Hepatocyte (in vitro differentiated cells): ENCODE data around the gene BGN.

ENCODE experiments used
- EZH2 ChIP-seq: fragments of 200-600 bp; sonication (generic); IDR thresholded peaks from 2 replicates; pipeline ENCODE4 v1.6.1; 2016; ENCODE audit warnings: antibody characterized with exemption, mild to moderate bottlenecking, borderline replicate concordance
- EZH2phosphoT487 ChIP-seq: fragments of 200-600 bp; sonication (generic); IDR thresholded peaks from one replicate; pipeline ENCODE4 v1.6.1; 2018; ENCODE audit warnings: antibody characterized with exemption, mild to moderate bottlenecking, low read depth, moderate library complexity; ENCODE audit not compliant: unreplicated experiment, severe bottlenecking
- TF ChIP-seq, protein P1 (sequence below): fragments of 200-600 bp; sonication (generic); IDR thresholded peaks from 2 replicates; pipeline ENCODE4 v1.5.1; 2016; ENCODE audit warnings: antibody characterized with exemption, mild to moderate bottlenecking; ENCODE audit not compliant: poor library complexity

DNA sequence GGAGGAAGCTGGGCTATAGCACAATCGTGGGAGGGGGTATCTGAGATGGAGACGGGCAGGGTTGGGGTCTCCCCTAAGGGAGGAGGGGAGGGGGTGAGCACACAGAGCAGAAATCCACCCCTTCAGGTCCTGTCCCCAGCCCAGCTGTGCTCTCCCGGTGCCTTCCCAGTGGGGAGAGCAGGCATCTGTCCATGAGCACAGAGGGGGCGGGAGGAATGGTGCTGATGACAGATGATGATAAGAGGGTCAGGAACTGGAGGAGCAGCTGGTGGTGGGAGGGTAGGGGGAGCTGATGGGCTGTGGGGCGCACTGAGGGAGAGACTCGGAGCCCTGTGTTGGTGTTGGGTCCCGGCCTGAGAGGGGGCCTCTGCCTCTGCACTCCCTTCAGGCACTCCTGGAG is 31.3 kb downstream of the BGN start:
- TF ChIP-seq, protein P1, sequence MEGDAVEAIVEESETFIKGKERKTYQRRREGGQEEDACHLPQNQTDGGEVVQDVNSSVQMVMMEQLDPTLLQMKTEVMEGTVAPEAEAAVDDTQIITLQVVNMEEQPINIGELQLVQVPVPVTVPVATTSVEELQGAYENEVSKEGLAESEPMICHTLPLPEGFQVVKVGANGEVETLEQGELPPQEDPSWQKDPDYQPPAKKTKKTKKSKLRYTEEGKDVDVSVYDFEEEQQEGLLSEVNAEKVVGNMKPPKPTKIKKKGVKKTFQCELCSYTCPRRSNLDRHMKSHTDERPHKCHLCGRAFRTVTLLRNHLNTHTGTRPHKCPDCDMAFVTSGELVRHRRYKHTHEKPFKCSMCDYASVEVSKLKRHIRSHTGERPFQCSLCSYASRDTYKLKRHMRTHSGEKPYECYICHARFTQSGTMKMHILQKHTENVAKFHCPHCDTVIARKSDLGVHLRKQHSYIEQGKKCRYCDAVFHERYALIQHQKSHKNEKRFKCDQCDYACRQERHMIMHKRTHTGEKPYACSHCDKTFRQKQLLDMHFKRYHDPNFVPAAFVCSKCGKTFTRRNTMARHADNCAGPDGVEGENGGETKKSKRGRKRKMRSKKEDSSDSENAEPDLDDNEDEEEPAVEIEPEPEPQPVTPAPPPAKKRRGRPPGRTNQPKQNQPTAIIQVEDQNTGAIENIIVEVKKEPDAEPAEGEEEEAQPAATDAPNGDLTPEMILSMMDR, result no peak
- TF ChIP-seq EZH2, result no peak
- TF ChIP-seq EZH2phosphoT487, result no peak
